Embryonic facial prominence (tissue), 1 donor: ENCODE data around the gene TAS2R46.
"Not testable (repeated sequence)": the region's sequence is repeated elsewhere in the genome, so short reads cannot be mapped to it uniquely, and the experiment has no call there.

Experiments
- DNase-seq: peaks from one replicate; pipeline ENCODE4 v3.0.0-alpha.2; 2016; ENCODE audit errors: extremely low spot score

The TAS2R46 gene

GRCh38 chr12:11062194-11062593 is at the start of gene TAS2R46:
Gene TAS2R46, minus strand, starts transcription at chr12:11062294. Its CDS starts 0 bp downstream, at chr12:11062294.
- not testable (repeated sequence) for DNase-seq

- not testable (repeated sequence) for DNase-seq
These were observed 49.1 kb upstream of the TAS2R46 start for GRCh38 chr12:11111213-11111612.

- no peak for DNase-seq
These were observed 46.8 kb upstream of the TAS2R46 start for GRCh38 chr12:11108862-11109261.

- DNase-seq = no peak
These were observed 45.6 kb upstream of the TAS2R46 start for GRCh38 chr12:11107719-11108118.

GRCh38 chr12:11106288-11106687 is 44.2 kb upstream of the TAS2R46 start:
- DNase-seq = no peak

GRCh38 chr12:11105546-11105945 is 43.5 kb upstream of the TAS2R46 start:
- no peak for DNase-seq

- DNase-seq = not testable (repeated sequence)
These were observed 32.8 kb upstream of the TAS2R46 start for GRCh38 chr12:11094910-11095309.

GRCh38 chr12:11092128-11092527 is 30.0 kb upstream of the TAS2R46 start, which contains the start of gene TAS2R43:
Gene TAS2R43, minus strand, starts transcription at chr12:11092313. Its CDS starts 84 bp downstream, at chr12:11092229.
- DNase-seq = no peak

- no peak for DNase-seq
These were observed 27.2 kb upstream of the TAS2R46 start for GRCh38 chr12:11089246-11089645.

GRCh38 chr12:11085419-11085818 is 23.3 kb upstream of the TAS2R46 start:
- no peak for DNase-seq

GRCh38 chr12:11081987-11082386 is 19.9 kb upstream of the TAS2R46 start:
- DNase-seq = no peak

- no peak for DNase-seq
These were observed 16.2 kb upstream of the TAS2R46 start for GRCh38 chr12:11078246-11078645.

GRCh38 chr12:11075642-11076041 is 13.5 kb upstream of the TAS2R46 start:
- no peak for DNase-seq

GRCh38 chr12:11071414-11071813 is 9.3 kb upstream of the TAS2R46 start:
- no peak for DNase-seq

- DNase-seq = no peak
These were observed 8.9 kb upstream of the TAS2R46 start for GRCh38 chr12:11070999-11071398.

- no peak for DNase-seq
These were observed 7.8 kb upstream of the TAS2R46 start for GRCh38 chr12:11069854-11070365.

GRCh38 chr12:11067514-11067913 is 5.4 kb upstream of the TAS2R46 start:
- no peak for DNase-seq

GRCh38 chr12:11059784-11060183 is 2.3 kb downstream of the TAS2R46 start:
- DNase-seq = no peak

GRCh38 chr12:11059041-11059440 is 3.1 kb downstream of the TAS2R46 start:
- no peak for DNase-seq

- DNase-seq = no peak
These were observed 6.8 kb downstream of the TAS2R46 start for GRCh38 chr12:11055306-11055705.

- not testable (repeated sequence) for DNase-seq
These were observed 12.1 kb downstream of the TAS2R46 start for GRCh38 chr12:11049806-11050531.

GRCh38 chr12:11041366-11041765 is 20.7 kb downstream of the TAS2R46 start:
- DNase-seq = not testable (repeated sequence)

- DNase-seq = no peak
These were observed 21.9 kb downstream of the TAS2R46 start for GRCh38 chr12:11040162-11040561.
